IMR-90 (cell line): Measurements from ENCODE around the gene PI16. TPM values are rescaled to one million over a fixed set of nuclear protein-coding genes. Genes with fewer than 3 reads are reported as not detected.

Source experiments
- ATAC-seq: fragments of 200-7000 bp; cut with Tn5 transposase; 2 replicates; pipeline ENCODE4 v1.9.1; 2020; ENCODE audit warnings: low read depth, mild to moderate bottlenecking, moderate library complexity
- BruUV-seq: library from RNA; stranded (reverse); fragments of 400-500 nt; replicated peaks from 2 replicates; lab custom pipeline; 2021; lab: Mats Ljungman, UMichigan
- CTCF ChIA-PET: fragments of 300-600 bp; formaldehyde crosslinking; extraction: SDS; loops from one replicate; lab custom pipeline; 2021; ENCODE audit warnings: antibody characterized with exemption; lab: Yijun Ruan, JAX
- POLR2A ChIA-PET: fragments of 300-600 bp; sonication (Branson Sonifier 250); formaldehyde crosslinking; loops from one replicate; lab custom pipeline; 2022; ENCODE audit warnings: antibody characterized with exemption; ENCODE audit not compliant: unreplicated experiment; lab: Charles Lee
- DNase-seq: peaks from one replicate; pipeline ENCODE4 v3.0.0; 2013
- H2AFZ ChIP-seq: replicated peaks from 2 replicates; pipeline ENCODE3; 2013; ENCODE audit warnings: low read length, mild to moderate bottlenecking; ENCODE audit not compliant: poor library complexity
- H2AK5ac ChIP-seq: 2 replicates; pipeline ENCODE4 v1.6.1; 2013; ENCODE audit warnings: low read depth, low read length, inconsistent platforms
- H2AK9ac ChIP-seq: replicated peaks from 2 replicates; pipeline ENCODE3; 2013; ENCODE audit warnings: mild to moderate bottlenecking, low read depth, low read length, moderate library complexity; ENCODE audit not compliant: poor library complexity
- H2BK120ac ChIP-seq: 2 replicates; pipeline ENCODE4 v1.6.1; 2013; ENCODE audit warnings: low read depth, low read length, inconsistent platforms
- H2BK15ac ChIP-seq: 3 replicates; pipeline ENCODE4 v1.6.1; 2013; ENCODE audit warnings: low read depth, low read length, inconsistent platforms
- H2BK20ac ChIP-seq: 2 replicates; pipeline ENCODE4 v1.6.1; 2013; ENCODE audit warnings: low read depth, mild to moderate bottlenecking, inconsistent platforms, low read length, moderate library complexity
- H2BK5ac ChIP-seq: 2 replicates; pipeline ENCODE4 v1.6.1; 2013; ENCODE audit warnings: mild to moderate bottlenecking, low read depth, low read length, inconsistent platforms; ENCODE audit not compliant: poor library complexity, severe bottlenecking
- H3K14ac ChIP-seq: replicated peaks from 2 replicates; pipeline ENCODE4 v1.6.1; 2013; ENCODE audit warnings: low read depth, low read length, inconsistent platforms
- H3K18ac ChIP-seq: 2 replicates; pipeline ENCODE4 v1.6.1; 2013; ENCODE audit warnings: low read depth, low read length, control low read depth
- H3K23ac ChIP-seq: 2 replicates; pipeline ENCODE4 v1.6.1; 2013; ENCODE audit warnings: low read depth, low read length, inconsistent platforms
- H3K27ac ChIP-seq: 2 replicates; pipeline ENCODE4 v1.5.1; 2013; ENCODE audit warnings: mild to moderate bottlenecking, control low read depth, low read length; ENCODE audit not compliant: insufficient read depth
- H3K27me3 ChIP-seq: 2 replicates; pipeline ENCODE4 v1.6.1; 2013; ENCODE audit warnings: low read length; ENCODE audit not compliant: control insufficient read depth, insufficient read depth
- H3K36me3 ChIP-seq: 2 replicates; pipeline ENCODE4 v1.6.1; 2013; ENCODE audit warnings: low read length, mixed read lengths; ENCODE audit not compliant: control insufficient read depth, insufficient read depth
- H3K4ac ChIP-seq: 2 replicates; pipeline ENCODE4 v1.6.1; 2013; ENCODE audit warnings: low read depth, low read length, inconsistent platforms
- H3K4me1 ChIP-seq: 2 replicates; pipeline ENCODE4 v1.6.1; 2013; ENCODE audit warnings: low read length, mixed read lengths; ENCODE audit not compliant: control insufficient read depth, insufficient read depth
- H3K4me2 ChIP-seq: 2 replicates; pipeline ENCODE4 v1.6.1; 2013; ENCODE audit warnings: low read depth, mild to moderate bottlenecking, control low read depth, low read length, moderate library complexity
- H3K4me3 ChIP-seq: 2 replicates; pipeline ENCODE4 v1.5.1; 2013; ENCODE audit warnings: low read depth, mild to moderate bottlenecking, control low read depth, low read length, moderate library complexity; ENCODE audit not compliant: insufficient read depth
- H3K56ac ChIP-seq: 2 replicates; pipeline ENCODE4 v1.6.1; 2013; ENCODE audit warnings: low read length, inconsistent platforms; ENCODE audit not compliant: insufficient read depth; ENCODE audit errors: extremely low read depth
- H3K79me1 ChIP-seq, 2 experiments: 2 replicates each; pipeline ENCODE4 v1.6.1; 2013; ENCODE audit warnings: low read length in 2 of 2, inconsistent platforms in 1 of 2, low read depth in 1 of 2
- H3K9ac ChIP-seq: 2 replicates; pipeline ENCODE4 v1.6.1; 2013; ENCODE audit warnings: low read depth, low read length, control low read depth
- H3K9me1 ChIP-seq: 2 replicates; pipeline ENCODE4 v1.6.1; 2013; ENCODE audit warnings: low read length, inconsistent platforms; ENCODE audit not compliant: insufficient read depth
- H3K9me3 ChIP-seq: 2 replicates; pipeline ENCODE4 v1.6.1; 2013; ENCODE audit warnings: low read length; ENCODE audit not compliant: control insufficient read depth, insufficient read depth
- H4K20me1 ChIP-seq: 2 replicates; pipeline ENCODE4 v1.6.1; 2013; ENCODE audit warnings: low read length, inconsistent platforms; ENCODE audit not compliant: insufficient read depth
- H4K5ac ChIP-seq: 2 replicates; pipeline ENCODE4 v1.6.1; 2013; ENCODE audit warnings: mild to moderate bottlenecking, low read depth, low read length, control low read depth
- H4K8ac ChIP-seq, 2 experiments: 2 replicates each; pipeline ENCODE4 v1.6.1; 2013; ENCODE audit warnings: low read depth in 2 of 2, low read length in 2 of 2, control low read depth in 1 of 2, inconsistent platforms in 1 of 2
- H4K91ac ChIP-seq: 2 replicates; pipeline ENCODE4 v1.6.1; 2013; ENCODE audit warnings: low read depth, low read length, inconsistent platforms; ENCODE audit not compliant: insufficient read depth
- CEBPB ChIP-seq: IDR thresholded peaks from 2 replicates; pipeline ENCODE4 v1.6.1; 2012; ENCODE audit warnings: low read depth, low read length, improper control_type of control experiment
- CHD1 ChIP-seq: IDR thresholded peaks from 2 replicates; pipeline ENCODE4 v1.6.1; 2012; ENCODE audit warnings: low read depth, low read length, improper control_type of control experiment
- MAFK ChIP-seq: IDR thresholded peaks from 2 replicates; pipeline ENCODE4 v1.6.1; 2012; ENCODE audit warnings: low read depth, low read length, improper control_type of control experiment
- MAZ ChIP-seq: IDR thresholded peaks from 2 replicates; pipeline ENCODE4 v1.6.1; 2012; ENCODE audit warnings: low read depth, mild to moderate bottlenecking, low read length, improper control_type of control experiment, moderate library complexity, borderline replicate concordance
- MXI1 ChIP-seq: IDR thresholded peaks from 2 replicates; pipeline ENCODE4 v1.6.1; 2012; ENCODE audit warnings: low read depth, mild to moderate bottlenecking, low read length, moderate library complexity, borderline replicate concordance
- NFE2L2 ChIP-seq: fragments of 150-350 bp; IDR thresholded peaks from 2 replicates; pipeline ENCODE4 v1.6.1; 2016; ENCODE audit warnings: low read depth, mild to moderate bottlenecking, low read length
- RFX5 ChIP-seq: IDR thresholded peaks from 2 replicates; pipeline ENCODE4 v1.8.0; 2012; ENCODE audit warnings: low read depth, mild to moderate bottlenecking, low read length, moderate library complexity
- WGBS, 2 experiments: methylation state at CpG; one replicate each; pipeline versions ENCODE4 v1.1.5 to v1.1.7; 2013; ENCODE audit warnings: missing lambda C conversion rate in 2 of 2; ENCODE audit not compliant: insufficient read length in 1 of 2; ENCODE audit errors: extremely low coverage in 2 of 2; 5-methylcytosine and 5-hydroxymethylcytosine counted together
- dilution Hi-C: fragments of 300-500 bp; cut with HindIII; formaldehyde crosslinking; loops from one replicate; pipeline ENCODE4 v1.14.3; 2018; ENCODE audit warnings: low sequenced_read_pairs; ENCODE audit not compliant: unreplicated experiment
- in situ Hi-C: fragments of 300-500 bp; cut with MboI; formaldehyde crosslinking; loops from 3 replicates; pipeline ENCODE4 v1.14.3; 2019; ENCODE audit warnings: low sequenced_read_pairs, inconsistent platforms, mixed read lengths
- intact Hi-C: fragments of 100-400 bp; cut with micrococcal nuclease; formaldehyde crosslinking; loops from 2 replicates; pipeline ENCODE4 v1.10.0; 2022
- polyA plus RNA-seq, 3 experiments: library from polyadenylated mRNA; depleted of rRNA; stranded (reverse); fragments of >200 nt; gene quantifications; 2 replicates each; pipeline ENCODE4 v1.2.3, GENCODE V29; 2012; ENCODE audit warnings: low replicate concordance in 1 of 3
- total RNA-seq: library from RNA; depleted of rRNA; stranded (reverse); fragments of >200 nt; gene quantifications from 2 replicates; pipeline ENCODE4 v1.2.3, GENCODE V29; 2012
- TF ChIP-seq, protein P1 (sequence below): conservative IDR thresholded peaks from 2 replicates; pipeline ENCODE4 v1.5.1; 2012; ENCODE audit warnings: mild to moderate bottlenecking, low read depth, low read length, improper control_type of control experiment

PI16 gene
- total and polyA plus RNA-seq, 2 of the 4 experiments (the other 2 are of a cell fraction) = 0.21 TPM; not detected in 1

- H2BK5ac ChIP-seq = peak overlapping the region; percentile 32
- H4K20me1 ChIP-seq = no peaks in the 10 kb centered on the region
- H3K4me3 ChIP-seq = no peak overlapping the region
- no peak for TF ChIP-seq MAFK
- no peak for TF ChIP-seq CHD1
- TF ChIP-seq, protein P1, sequence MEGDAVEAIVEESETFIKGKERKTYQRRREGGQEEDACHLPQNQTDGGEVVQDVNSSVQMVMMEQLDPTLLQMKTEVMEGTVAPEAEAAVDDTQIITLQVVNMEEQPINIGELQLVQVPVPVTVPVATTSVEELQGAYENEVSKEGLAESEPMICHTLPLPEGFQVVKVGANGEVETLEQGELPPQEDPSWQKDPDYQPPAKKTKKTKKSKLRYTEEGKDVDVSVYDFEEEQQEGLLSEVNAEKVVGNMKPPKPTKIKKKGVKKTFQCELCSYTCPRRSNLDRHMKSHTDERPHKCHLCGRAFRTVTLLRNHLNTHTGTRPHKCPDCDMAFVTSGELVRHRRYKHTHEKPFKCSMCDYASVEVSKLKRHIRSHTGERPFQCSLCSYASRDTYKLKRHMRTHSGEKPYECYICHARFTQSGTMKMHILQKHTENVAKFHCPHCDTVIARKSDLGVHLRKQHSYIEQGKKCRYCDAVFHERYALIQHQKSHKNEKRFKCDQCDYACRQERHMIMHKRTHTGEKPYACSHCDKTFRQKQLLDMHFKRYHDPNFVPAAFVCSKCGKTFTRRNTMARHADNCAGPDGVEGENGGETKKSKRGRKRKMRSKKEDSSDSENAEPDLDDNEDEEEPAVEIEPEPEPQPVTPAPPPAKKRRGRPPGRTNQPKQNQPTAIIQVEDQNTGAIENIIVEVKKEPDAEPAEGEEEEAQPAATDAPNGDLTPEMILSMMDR = no peak
- TF ChIP-seq RFX5 = no peak
- TF ChIP-seq NFE2L2 = no peak
- TF ChIP-seq MAZ = no peak
- TF ChIP-seq MXI1 = no peak
- no peak for TF ChIP-seq CEBPB
- ChIA-PET POLR2A (no interaction called here), CTCF (interaction anchor here (1.1 kb wide), 1 partner anchor 23 kb away, joined by 4 read pairs; no protein-coding TSS in a partner anchor)
- H3K9me3 ChIP-seq = no peaks in the 10 kb centered on the region
- H3K9me1 ChIP-seq = peaks cover 19% of the 10 kb centered on the region
- DNase-seq = no peak
- peak overlapping the region; percentile 60; the same call in 1 of the 2 replicates for H4K5ac ChIP-seq
- 0 out of 2 replicates have a peak overlapping the region, but pooled peaks have one; percentile 11 for H3K23ac ChIP-seq
- dilution Hi-C loops = no loop called here
- no peak overlapping the region for H3K56ac ChIP-seq
- H2BK15ac ChIP-seq = no peak overlapping the region
- H2AFZ ChIP-seq = no peak overlapping the region
- peak overlapping the region; percentile 29; the same call in 1 of the 2 replicates for H3K18ac ChIP-seq
- peak overlapping the region; percentile 28 for H4K91ac ChIP-seq
- H3K4ac ChIP-seq = peak overlapping the region; percentile 56
- peak overlapping the region; percentile 26 for H2BK120ac ChIP-seq
- H3K27ac ChIP-seq = no peak overlapping the region
- H2BK20ac ChIP-seq = 0 out of 2 replicates have a peak overlapping the region, but pooled peaks have one; percentile 9
- peak overlapping the region; percentile 8; the same call in 1 of the 2 replicates for H3K4me2 ChIP-seq
- H2AK5ac ChIP-seq = peak overlapping the region; percentile 73; the same call in 1 of the 2 replicates
- intact Hi-C loops = no loop called here
- H3K27me3 ChIP-seq = no peaks in the 10 kb centered on the region
- BruUV-seq = no TSS peak
- in situ Hi-C loops = no loop called here
- peak overlapping the region; percentile 44 for H2AK9ac ChIP-seq
- no peak overlapping the region for H3K9ac ChIP-seq
- H3K79me1 ChIP-seq = peaks cover 0 to 3% of the 10 kb centered on the region in 2 experiments; a peak in 1 of 4 replicates
- 0 out of 4 replicates have a peak overlapping the region, but pooled peaks of 1 of the 2 experiments have one; percentile 28 for H4K8ac ChIP-seq
- H3K36me3 ChIP-seq = peaks cover 13% of the 10 kb centered on the region
- WGBS, 2 experiments = 64% methylated on average over 4 of the region's 10 CpGs; no CpG with 5 or more reads in 1 of the 2 experiments
- ATAC-seq = no peak
- H3K14ac ChIP-seq = 0 out of 2 replicates have a peak overlapping the region, but pooled peaks have one; percentile 25
- peaks cover 38% of the 10 kb centered on the region for H3K4me1 ChIP-seq
Observed at GRCh38 chr6:36926708-36927513, 27.6 kb upstream of the PI16 start.
